Lower leg skin (tissue), 3 donors: ENCODE results near the gene APOL4.

ENCODE experiments used
- CTCF ChIP-seq, 3 donors: fragments of 450-650 bp; IDR thresholded peaks; one replicate each; pipeline ENCODE4 v1.5.1; 2016; ENCODE audit warnings: antibody characterized with exemption in 3 of 3, mild to moderate bottlenecking in 3 of 3, moderate library complexity in 2 of 3
- POLR2A ChIP-seq, 2 donors: fragments of 450-650 bp; IDR thresholded peaks; one replicate each; pipeline ENCODE4 v1.6.1; 2016 to 2017; ENCODE audit warnings: antibody characterized with exemption in 2 of 2, mild to moderate bottlenecking in 1 of 2, moderate library complexity in 1 of 2

- no peak for TF ChIP-seq CTCF (IDR thresholded peaks at IDR 0.05)
- no peak for TF ChIP-seq POLR2A (IDR thresholded peaks at IDR 0.05)
Measured at GRCh38 chr22:36244522-36245391, 43.1 kb upstream of the APOL4 start.
